ENCODE results near the gene ZDHHC11B.

ZDHHC11B gene

DNA sequence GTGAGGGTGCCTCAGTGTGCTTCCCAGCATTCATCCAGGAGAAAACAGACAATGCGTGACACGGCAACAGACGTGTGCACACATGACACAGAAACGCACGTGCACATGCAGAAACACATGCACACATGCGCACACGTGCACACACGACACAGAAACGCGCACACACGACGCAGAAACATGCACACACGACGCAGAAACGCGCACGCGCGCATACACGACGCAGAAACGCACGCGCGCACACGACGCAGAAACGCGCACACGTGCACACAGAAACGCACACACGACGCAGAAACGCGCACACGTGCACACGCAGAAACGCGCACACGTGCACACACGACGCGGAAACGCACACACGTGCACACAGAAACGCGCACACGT, 107.8 kb downstream of the ZDHHC11B start:
- H3K4me3 ChIP-seq (ENCODE audit: low read depth, low read length): no peak overlapping the region
- no peak for DNase-seq (ENCODE audit: low read depth, low spot score)
- TF ChIP-seq, protein P1, sequence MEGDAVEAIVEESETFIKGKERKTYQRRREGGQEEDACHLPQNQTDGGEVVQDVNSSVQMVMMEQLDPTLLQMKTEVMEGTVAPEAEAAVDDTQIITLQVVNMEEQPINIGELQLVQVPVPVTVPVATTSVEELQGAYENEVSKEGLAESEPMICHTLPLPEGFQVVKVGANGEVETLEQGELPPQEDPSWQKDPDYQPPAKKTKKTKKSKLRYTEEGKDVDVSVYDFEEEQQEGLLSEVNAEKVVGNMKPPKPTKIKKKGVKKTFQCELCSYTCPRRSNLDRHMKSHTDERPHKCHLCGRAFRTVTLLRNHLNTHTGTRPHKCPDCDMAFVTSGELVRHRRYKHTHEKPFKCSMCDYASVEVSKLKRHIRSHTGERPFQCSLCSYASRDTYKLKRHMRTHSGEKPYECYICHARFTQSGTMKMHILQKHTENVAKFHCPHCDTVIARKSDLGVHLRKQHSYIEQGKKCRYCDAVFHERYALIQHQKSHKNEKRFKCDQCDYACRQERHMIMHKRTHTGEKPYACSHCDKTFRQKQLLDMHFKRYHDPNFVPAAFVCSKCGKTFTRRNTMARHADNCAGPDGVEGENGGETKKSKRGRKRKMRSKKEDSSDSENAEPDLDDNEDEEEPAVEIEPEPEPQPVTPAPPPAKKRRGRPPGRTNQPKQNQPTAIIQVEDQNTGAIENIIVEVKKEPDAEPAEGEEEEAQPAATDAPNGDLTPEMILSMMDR (IDR thresholded peaks at IDR 0.05; ENCODE audit: insufficient read depth, low read length, missing control alignments): no peak
- ChIA-PET CTCF (no interaction called here), POLR2A (no interaction called here)

DNA sequence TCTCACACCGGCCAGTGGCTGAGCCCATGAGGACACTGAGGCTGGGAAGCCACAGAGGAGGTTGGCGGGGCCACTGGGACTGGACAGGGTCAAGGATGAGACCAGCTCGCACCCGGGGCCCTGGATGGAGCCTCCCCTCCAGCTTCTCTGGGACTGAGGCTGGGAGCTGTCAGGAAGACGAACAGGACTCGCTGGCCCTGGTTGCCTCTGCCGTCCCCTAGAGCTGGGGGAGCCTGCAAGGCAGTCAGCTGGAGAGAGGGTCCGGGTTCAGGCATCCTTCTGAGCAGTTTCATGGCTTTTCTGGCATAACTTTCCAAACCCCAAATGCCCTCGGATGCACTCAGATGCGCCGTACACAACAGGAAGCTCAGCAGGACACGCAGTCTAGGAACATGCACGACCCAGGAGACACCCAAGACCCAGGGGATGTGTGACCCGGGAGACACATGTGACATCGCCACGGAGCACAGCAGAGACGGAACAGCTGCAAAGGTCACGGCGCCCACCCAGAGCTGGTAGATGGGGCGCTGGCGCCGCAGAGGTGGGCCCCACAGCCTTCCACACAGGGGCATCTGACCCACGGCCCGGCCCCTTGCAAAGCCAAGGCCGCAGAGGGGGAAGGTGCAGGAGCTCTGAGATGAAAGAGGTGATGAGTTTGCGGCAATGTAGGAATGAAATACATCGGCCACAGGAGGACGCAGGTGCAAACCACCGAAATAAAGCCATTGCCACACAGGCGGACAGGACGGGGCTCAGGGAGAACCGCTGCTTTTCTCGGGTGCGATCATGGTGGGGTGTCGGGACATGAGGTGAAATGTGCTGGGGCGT, 108.4 kb downstream of the ZDHHC11B start:
- ChIA-PET POLR2A (no interaction called here), CTCF (no interaction called here)
- DNase-seq (ENCODE audit: low read depth, low spot score): no peak
- TF ChIP-seq, protein P1 (IDR thresholded peaks at IDR 0.05; ENCODE audit: insufficient read depth, low read length, missing control alignments): no peak
- H3K4me3 ChIP-seq (ENCODE audit: low read depth, low read length): no peak overlapping the region

DNA sequence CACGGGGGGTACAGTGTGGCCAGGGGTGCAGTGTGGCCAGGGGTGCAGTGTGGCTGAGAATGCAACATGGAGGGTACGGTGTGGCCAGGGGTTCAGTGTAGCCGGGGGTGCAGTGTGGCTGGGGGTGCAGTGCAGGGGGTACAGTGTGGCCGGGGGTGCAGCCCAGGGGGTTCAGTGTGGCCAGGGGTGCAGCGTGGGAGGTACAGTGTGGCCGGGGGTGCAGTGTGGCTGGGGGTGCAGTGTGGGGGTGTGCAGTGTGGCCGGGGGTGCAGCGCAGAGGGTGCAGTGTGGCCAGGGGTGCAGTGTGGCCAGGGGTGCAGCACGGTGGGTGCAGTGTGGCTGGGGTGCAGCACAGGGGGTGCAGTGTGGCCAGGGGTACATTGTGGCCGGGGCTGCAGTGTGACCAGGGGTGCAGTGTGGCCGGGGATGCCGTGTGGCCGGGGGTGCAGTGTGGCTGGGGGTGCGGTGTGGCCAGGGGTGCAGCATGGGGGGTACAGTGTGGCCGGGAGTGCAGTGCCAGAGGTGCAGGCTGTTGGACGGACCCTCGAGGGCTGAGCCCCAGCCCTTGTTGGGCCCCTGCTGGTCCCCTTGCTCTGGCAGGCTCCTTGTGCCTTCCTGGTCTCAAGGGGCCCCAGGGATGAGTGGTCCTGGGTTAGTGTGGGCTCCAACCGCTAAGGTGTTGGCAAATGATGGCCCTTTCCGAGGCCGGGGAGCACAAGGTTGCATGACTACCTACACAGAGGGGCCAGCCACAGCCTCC, 109.2 kb downstream of the ZDHHC11B start:
- ChIA-PET POLR2A (no interaction called here), CTCF (interaction anchor here (7.0 kb wide), 1 partner anchor 228 kb away, joined by 138 read pairs; no protein-coding TSS in a partner anchor)
- DNase-seq (ENCODE audit: low read depth, low spot score): no peak

DNA sequence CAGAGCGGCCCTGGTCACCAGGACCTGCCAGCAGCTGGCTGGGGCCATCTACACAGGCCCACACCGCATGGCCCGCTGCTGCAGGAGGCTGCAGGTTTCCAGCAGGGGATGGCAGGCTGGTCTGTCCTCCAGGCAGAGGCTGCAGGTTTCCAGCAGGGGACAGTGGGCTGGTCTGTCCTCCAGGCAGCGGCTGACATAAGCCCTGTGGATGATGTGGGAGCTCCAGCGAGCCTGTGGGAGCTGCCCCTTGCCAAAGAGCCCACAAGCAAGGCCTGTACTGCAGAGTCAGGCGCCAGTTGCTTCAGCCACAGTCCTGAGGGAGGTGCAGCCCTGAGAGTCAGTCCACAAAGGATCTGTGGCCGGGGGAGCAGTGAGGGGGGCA, 109.9 kb downstream of the ZDHHC11B start:
- TF ChIP-seq, protein P1 (IDR thresholded peaks at IDR 0.05; ENCODE audit: insufficient read depth, low read length, missing control alignments): no peak
- no peak overlapping the region for H3K4me3 ChIP-seq (ENCODE audit: low read depth, low read length)
- ChIA-PET CTCF (interaction anchor here (7.0 kb wide), 1 partner anchor 229 kb away, joined by 138 read pairs; no protein-coding TSS in a partner anchor), POLR2A (no interaction called here)
- no peak for DNase-seq (ENCODE audit: low read depth, low spot score)

More for the DNA sequence above, 109.2 kb downstream of the ZDHHC11B start:
- TF ChIP-seq, protein P1 (IDR thresholded peaks at IDR 0.05; ENCODE audit: insufficient read depth, low read length, missing control alignments): no peak
- H3K4me3 ChIP-seq (ENCODE audit: low read depth, low read length): no peak overlapping the region

DNA sequence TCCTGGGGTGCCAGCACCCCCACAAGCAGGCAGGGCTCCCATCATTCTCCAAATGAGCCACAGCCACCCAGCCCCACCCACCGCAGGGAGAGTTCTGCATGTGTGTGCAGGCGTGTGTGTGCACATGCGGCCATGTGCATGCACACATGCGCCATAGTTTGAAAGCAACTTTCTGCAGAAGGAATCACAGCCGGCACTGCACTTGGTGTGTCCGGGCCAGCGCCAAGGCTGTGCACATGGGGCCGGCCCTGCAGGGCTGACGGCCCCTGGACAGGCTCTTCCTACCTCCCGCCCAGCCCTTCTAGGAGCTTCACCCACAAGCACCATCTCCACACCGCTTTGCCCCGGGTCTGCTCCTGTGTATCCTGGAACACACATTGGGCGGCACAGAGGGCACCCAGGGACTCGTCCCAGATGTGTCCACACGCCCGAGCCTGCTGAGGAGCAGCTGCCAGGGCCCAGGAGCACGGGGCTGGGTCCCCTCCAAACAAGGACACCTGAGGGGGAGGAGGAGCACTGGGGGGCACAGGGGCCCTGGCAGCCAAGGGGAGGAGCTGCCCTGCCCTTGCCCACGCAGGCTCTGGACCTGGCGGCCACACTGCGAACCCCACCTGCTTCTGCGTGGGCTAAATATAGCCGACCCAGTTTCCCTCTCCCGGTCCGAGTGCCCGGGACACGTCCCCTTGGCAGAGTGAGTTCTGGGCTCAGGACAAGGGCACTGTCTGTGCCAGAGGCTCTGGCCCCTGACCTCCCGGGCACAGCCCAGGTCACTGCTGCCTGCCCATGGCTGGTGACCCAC, 110.5 kb downstream of the ZDHHC11B start:
- ChIA-PET POLR2A (no interaction called here), CTCF (interaction anchor here (7.0 kb wide), 1 partner anchor 229 kb away, joined by 138 read pairs; no protein-coding TSS in a partner anchor)
- TF ChIP-seq, protein P1 (IDR thresholded peaks at IDR 0.05; ENCODE audit: insufficient read depth, low read length, missing control alignments): no peak
- no peak overlapping the region for H3K4me3 ChIP-seq (ENCODE audit: low read depth, low read length)
- no peak for DNase-seq (ENCODE audit: low read depth, low spot score)

Measured in AG04449 (cell line).